Measurements from ENCODE around the gene JPH3. TPM values are rescaled to one million over a fixed set of nuclear protein-coding genes. Genes with fewer than 3 reads are reported as not detected.

Gene JPH3
- total RNA-seq, 4 donors from 2014 or later: 0.39 TPM; not detected in 3

- TF ChIP-seq CTCF (IDR thresholded peaks at IDR 0.05) (no peak), EP300 (IDR thresholded peaks at IDR 0.05) (no peak), POLR2A (IDR thresholded peaks at IDR 0.05) (no peak)
- Histone ChIP-seq H3K27me3 (peaks cover 0 to 51% of the 10 kb centered on the region in 2 donors), H3K27ac (no peak overlapping the region), H3K9me3 (no peaks in the 10 kb centered on the region), H3K36me3 (no peaks in the 10 kb centered on the region), H3K4me3 (no peak overlapping the region), H3K4me1 (no peaks in the 10 kb centered on the region)
- no peak for DNase-seq (ENCODE audit: low spot score in 2 of 2)
- WGBS, 2 donors: 76 to 77% methylated on average over 13 of the region's 13 CpGs
Measured at GRCh38 chr16:87685766-87686165, 83.5 kb downstream of the JPH3 start.

GRCh38 chr16:87686697-87687096 is 84.4 kb downstream of the JPH3 start:
- H3K9me3 ChIP-seq: no peaks in the 10 kb centered on the region
- 67 to 80% methylated on average over 9 to 13 of the region's 13 CpGs for WGBS, 2 donors
- no peak for TF ChIP-seq CTCF (IDR thresholded peaks at IDR 0.05)
- TF ChIP-seq EP300 (IDR thresholded peaks at IDR 0.05): no peak
- no peak for TF ChIP-seq POLR2A (IDR thresholded peaks at IDR 0.05)
- no peak overlapping the region for H3K4me3 ChIP-seq
- no peaks in the 10 kb centered on the region for H3K4me1 ChIP-seq
- no peak for DNase-seq (ENCODE audit: low spot score in 2 of 2)
- peaks cover 0 to 58% of the 10 kb centered on the region in 2 donors for H3K27me3 ChIP-seq
- H3K36me3 ChIP-seq: no peaks in the 10 kb centered on the region
- H3K27ac ChIP-seq: no peak overlapping the region

GRCh38 chr16:87687126-87687910 is 85.0 kb downstream of the JPH3 start:
- no peak for DNase-seq (ENCODE audit: low spot score in 2 of 2)
- H3K9me3 ChIP-seq: no peaks in the 10 kb centered on the region
- no peaks in the 10 kb centered on the region for H3K36me3 ChIP-seq
- TF ChIP-seq EP300 (IDR thresholded peaks at IDR 0.05) (no peak), CTCF (IDR thresholded peaks at IDR 0.05) (no peak), POLR2A (IDR thresholded peaks at IDR 0.05) (no peak)
- no peaks in the 10 kb centered on the region for H3K4me1 ChIP-seq
- no peak overlapping the region for H3K4me3 ChIP-seq
- H3K27me3 ChIP-seq: peaks cover 0 to 58% of the 10 kb centered on the region in 2 donors
- 69 to 74% methylated on average over 16 to 27 of the region's 31 CpGs for WGBS, 2 donors
- no peak overlapping the region for H3K27ac ChIP-seq

GRCh38 chr16:87687998-87688529 is 85.8 kb downstream of the JPH3 start:
- Histone ChIP-seq H3K27ac (no peak overlapping the region), H3K4me3 (no peak overlapping the region), H3K36me3 (no peaks in the 10 kb centered on the region), H3K4me1 (no peaks in the 10 kb centered on the region), H3K9me3 (no peaks in the 10 kb centered on the region), H3K27me3 (peaks cover 0 to 53% of the 10 kb centered on the region in 2 donors)
- 55 to 82% methylated on average over 2 to 13 of the region's 14 CpGs for WGBS, 2 donors
- DNase-seq (ENCODE audit: low spot score in 2 of 2): no peak
- TF ChIP-seq POLR2A (IDR thresholded peaks at IDR 0.05) (no peak), CTCF (IDR thresholded peaks at IDR 0.05) (no peak), EP300 (IDR thresholded peaks at IDR 0.05) (no peak)

Data from tibial nerve (tissue), 4 donors.